ENCODE results near the gene SRGAP3. TPM values are rescaled to one million over a fixed set of nuclear protein-coding genes. Genes with fewer than 3 reads are reported as not detected.

Gene SRGAP3
- total RNA-seq, 2 experiments from 2014 or later: 1.2 to 1.3 TPM

DNA sequence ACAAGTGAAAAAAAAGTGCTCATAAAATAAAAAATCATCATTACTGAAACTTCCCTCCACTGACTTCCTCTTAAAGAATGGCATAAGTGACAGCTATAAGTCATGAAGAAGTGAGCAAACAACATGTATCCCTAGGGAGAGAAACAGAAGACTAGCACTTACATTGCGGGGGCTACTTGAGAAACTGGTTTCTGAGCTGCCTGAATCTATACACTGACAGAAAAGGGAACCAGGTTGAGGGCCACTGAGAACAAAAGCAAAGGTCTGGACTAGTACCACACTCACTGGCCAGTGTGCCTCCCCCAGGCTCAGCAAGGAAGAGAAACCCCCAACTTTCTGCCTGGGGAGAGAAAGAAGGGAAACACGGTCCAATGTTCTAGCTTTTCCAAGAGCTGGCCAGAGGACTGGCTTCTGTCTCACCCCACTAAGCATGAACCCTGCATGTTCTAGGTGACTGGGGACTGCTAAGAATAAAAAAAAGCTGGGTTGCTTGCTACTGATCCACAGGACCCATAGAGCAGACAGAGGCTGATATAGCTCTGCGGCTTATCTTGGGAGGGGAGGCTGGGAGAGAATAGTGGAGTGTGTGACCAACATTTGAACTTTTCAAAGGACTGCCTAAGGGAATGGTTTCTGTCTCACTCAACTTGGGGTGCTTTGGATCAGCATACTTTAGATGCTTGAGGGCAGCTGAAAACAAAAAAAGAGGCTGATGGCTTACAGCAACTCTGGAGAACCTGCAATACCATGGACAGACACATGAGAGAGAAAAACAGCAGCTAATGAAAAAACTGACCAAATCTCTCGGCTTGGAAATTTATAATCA is 294.3 kb downstream of the SRGAP3 start:
- peaks cover 46% of the 10 kb centered on the region for H3K36me3 Mint-ChIP-seq
- no peaks in the 10 kb centered on the region for H3K9me3 Mint-ChIP-seq
- H3K4me1 Mint-ChIP-seq: peaks cover 31% of the 10 kb centered on the region
- no peak for DNase-seq
- no peaks in the 10 kb centered on the region for H3K27me3 Mint-ChIP-seq
- H3K4me3 Mint-ChIP-seq: no peak overlapping the region
- H3K27ac Mint-ChIP-seq: peak overlapping the region; percentile 25

DNA sequence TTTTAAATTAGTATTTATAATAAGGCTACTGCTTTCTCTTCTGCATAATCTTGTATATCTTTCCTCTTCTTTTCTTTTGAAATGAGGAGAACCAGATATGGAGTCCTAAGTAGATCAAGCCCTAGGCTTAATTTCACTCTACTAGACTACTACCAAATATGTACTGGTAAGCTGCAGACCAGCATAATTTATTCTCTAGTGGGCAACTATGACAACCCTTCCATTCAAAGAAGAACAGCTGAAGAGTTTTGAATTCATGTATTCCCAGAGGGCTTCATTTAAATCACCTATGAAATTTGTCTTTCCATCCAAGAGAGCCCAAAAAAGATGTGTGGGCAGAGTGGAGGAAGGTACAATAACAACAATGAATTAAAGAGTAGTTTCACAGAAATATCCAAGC is 296.1 kb downstream of the SRGAP3 start:
- no peak overlapping the region for H3K4me3 Mint-ChIP-seq
- peaks cover 23% of the 10 kb centered on the region for H3K4me1 Mint-ChIP-seq
- H3K27me3 Mint-ChIP-seq: no peaks in the 10 kb centered on the region
- H3K9me3 Mint-ChIP-seq: no peaks in the 10 kb centered on the region
- peaks cover 31% of the 10 kb centered on the region for H3K36me3 Mint-ChIP-seq
- no peak for DNase-seq
- H3K27ac Mint-ChIP-seq: no peak overlapping the region

DNA sequence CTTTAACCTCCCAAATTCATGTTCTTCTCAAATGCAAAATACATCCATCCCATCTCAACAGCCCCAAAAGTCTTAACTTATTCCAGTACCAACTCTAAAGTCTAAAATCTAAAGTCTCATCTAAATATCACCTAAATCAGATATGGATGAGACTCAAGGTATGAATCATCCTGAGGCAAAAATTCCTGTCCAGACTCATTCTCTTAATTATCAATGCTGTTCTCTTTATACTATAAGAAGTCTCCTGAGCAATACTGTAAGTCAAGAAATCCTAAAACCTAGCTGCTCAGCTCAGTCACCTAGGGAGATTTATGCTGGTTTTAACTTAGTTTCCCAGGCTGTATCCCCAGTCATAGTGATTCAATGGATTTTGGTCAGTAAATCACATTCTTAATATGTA is 297.3 kb downstream of the SRGAP3 start:
- no peaks in the 10 kb centered on the region for H3K27me3 Mint-ChIP-seq
- no peak for DNase-seq
- H3K4me1 Mint-ChIP-seq: peaks cover 20% of the 10 kb centered on the region
- peaks cover 27% of the 10 kb centered on the region for H3K36me3 Mint-ChIP-seq
- H3K27ac Mint-ChIP-seq: no peak overlapping the region
- no peaks in the 10 kb centered on the region for H3K9me3 Mint-ChIP-seq
- no peak overlapping the region for H3K4me3 Mint-ChIP-seq

DNA sequence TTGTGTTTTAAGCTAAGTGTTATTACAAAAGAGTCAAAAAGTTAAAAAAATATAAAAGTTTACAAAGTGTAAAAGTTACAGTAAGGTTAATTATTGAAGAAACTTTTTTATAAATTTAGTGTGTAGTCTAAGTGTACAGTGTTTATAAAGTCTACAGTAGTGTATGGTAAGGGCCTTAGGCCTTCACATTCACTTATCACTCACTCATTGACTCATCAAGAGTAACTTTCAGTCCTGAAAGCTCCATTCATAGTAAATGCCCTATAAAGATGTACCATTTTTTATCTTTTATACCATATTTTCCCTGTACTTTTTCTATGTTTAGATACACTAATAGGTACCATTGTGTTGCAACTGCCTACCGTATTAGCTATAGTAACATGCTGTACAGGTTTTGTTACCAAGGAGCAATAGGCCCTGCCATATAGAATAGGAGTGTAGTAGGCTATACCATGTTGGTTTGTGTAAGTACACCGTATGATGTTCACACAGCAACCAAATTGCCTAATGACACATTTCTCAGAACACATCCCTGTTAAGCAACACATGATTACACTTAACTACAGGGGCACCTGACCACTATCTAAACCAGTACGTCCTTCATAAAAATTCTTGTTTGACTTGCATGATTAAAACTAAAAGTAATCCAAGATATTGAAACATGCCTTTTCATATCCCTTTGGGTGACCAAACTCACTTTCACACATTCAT is 303.4 kb downstream of the SRGAP3 start:
- no peak for DNase-seq
- Mint-ChIP-seq H3K27me3 (no peaks in the 10 kb centered on the region), H3K36me3 (peaks cover 40% of the 10 kb centered on the region), H3K27ac (no peak overlapping the region), H3K4me1 (no peaks in the 10 kb centered on the region), H3K4me3 (no peak overlapping the region), H3K9me3 (peaks cover 14% of the 10 kb centered on the region)

- H3K36me3 Mint-ChIP-seq: peaks cover 53% of the 10 kb centered on the region
- no peaks in the 10 kb centered on the region for H3K4me1 Mint-ChIP-seq
- H3K27ac Mint-ChIP-seq: no peak overlapping the region
- no peaks in the 10 kb centered on the region for H3K27me3 Mint-ChIP-seq
- H3K4me3 Mint-ChIP-seq: no peak overlapping the region
- H3K9me3 Mint-ChIP-seq: peaks cover 14% of the 10 kb centered on the region
- no peak for DNase-seq
Observed at GRCh38 chr3:8942746-8943488, 306.5 kb downstream of the SRGAP3 start.

DNA sequence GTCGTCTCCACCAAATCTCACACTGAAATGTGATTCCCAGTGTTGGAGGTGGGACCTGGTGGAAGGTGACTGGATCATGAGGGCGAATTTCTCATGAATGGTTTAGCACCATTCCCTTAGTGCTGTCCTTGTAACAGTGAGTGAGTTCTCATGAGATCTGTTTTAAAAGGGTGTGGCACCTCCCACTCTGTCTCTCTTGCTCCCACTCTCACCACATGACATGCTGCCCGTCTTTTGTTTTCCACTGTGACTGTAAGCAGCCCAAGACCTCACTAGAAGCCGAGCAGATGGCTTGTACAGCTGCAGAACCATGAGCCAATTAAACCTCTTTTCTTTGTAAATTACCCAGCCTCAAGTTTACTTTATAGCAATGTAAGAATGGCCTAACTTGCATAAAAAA is 307.3 kb downstream of the SRGAP3 start:
- Mint-ChIP-seq H3K4me3 (no peak overlapping the region), H3K36me3 (peaks cover 55% of the 10 kb centered on the region), H3K27ac (no peak overlapping the region)

DNA sequence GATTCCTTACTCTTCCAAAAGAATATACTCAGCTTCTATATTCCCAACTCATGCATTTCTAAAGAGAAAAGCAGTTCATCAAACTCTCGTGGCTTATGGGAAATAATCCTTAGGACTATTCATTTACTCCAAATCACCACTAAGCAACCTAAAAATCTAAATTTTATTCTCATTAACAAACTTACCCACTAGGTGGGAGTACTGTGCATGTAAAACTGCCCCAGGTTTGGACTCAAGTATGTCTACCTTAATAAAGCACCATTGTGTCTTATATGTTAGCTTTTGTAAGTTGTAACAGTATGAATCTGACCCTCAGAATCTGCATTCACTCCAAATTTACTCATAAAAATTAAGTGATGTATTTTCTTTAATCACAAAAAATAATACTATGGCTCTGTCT is 311.4 kb downstream of the SRGAP3 start:
- H3K27me3 Mint-ChIP-seq: no peaks in the 10 kb centered on the region
- peaks cover 50% of the 10 kb centered on the region for H3K36me3 Mint-ChIP-seq
- H3K4me1 Mint-ChIP-seq: no peaks in the 10 kb centered on the region
- H3K27ac Mint-ChIP-seq: no peak overlapping the region
- H3K4me3 Mint-ChIP-seq: no peak overlapping the region
- DNase-seq: no peak
- H3K9me3 Mint-ChIP-seq: peaks cover 1% of the 10 kb centered on the region

More for the DNA sequence above, 307.3 kb downstream of the SRGAP3 start:
- Mint-ChIP-seq H3K4me1 (no peaks in the 10 kb centered on the region), H3K27me3 (no peaks in the 10 kb centered on the region), H3K9me3 (peaks cover 14% of the 10 kb centered on the region)
- DNase-seq: no peak

DNA sequence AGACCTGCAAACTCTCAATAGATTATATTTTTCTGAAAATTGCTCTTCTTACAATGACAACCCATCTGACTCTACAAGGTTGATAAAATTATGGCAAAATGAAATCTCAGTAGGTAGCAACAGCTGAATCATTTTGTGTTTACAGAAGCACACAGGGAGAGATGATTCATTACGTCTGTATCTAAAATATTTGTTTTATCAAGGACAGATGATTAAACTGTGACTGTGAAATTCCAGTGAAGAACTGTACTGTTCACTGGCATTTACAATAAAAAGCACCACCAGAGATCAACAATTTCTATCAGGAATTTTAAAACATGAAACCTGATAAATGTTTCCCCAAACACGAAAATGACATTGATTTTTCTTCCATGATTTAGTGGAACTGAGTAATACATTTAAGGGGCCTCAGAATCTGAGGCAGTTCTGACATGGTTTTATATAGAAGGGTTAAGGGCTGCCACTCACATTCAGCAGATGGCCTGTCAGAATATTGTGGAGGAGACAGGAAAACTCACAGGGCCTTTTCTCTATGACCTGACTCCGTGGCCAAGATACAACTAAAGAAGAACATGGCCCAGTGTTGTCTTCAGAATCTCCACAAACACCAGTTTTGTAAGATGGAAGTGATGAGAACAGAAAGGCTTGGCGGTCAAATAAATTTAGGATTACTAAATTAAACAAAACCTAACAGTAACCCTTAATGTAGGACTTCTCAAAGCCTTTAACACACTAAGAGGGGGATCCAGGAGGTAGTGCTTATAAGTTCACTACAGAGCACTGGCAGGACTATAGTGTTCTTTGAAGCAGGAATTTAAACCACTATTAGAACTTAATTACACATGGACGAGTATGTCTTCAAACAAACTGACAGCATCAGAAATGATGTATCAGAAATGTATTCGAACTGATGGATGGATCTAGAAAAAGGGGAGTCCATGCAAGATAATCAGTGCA is 312.1 kb downstream of the SRGAP3 start:
- H3K4me3 Mint-ChIP-seq: no peak overlapping the region
- no peaks in the 10 kb centered on the region for H3K9me3 Mint-ChIP-seq
- H3K27me3 Mint-ChIP-seq: no peaks in the 10 kb centered on the region
- DNase-seq: no peak
- H3K27ac Mint-ChIP-seq: no peak overlapping the region
- peaks cover 43% of the 10 kb centered on the region for H3K36me3 Mint-ChIP-seq
- no peaks in the 10 kb centered on the region for H3K4me1 Mint-ChIP-seq

GRCh38 chr3:8932507-8932906 is 316.9 kb downstream of the SRGAP3 start:
- H3K4me1 Mint-ChIP-seq: no peaks in the 10 kb centered on the region
- no peaks in the 10 kb centered on the region for H3K9me3 Mint-ChIP-seq
- no peak for DNase-seq
- H3K4me3 Mint-ChIP-seq: no peak overlapping the region
- no peak overlapping the region for H3K27ac Mint-ChIP-seq
- H3K27me3 Mint-ChIP-seq: no peaks in the 10 kb centered on the region
- peaks cover 32% of the 10 kb centered on the region for H3K36me3 Mint-ChIP-seq

DNA sequence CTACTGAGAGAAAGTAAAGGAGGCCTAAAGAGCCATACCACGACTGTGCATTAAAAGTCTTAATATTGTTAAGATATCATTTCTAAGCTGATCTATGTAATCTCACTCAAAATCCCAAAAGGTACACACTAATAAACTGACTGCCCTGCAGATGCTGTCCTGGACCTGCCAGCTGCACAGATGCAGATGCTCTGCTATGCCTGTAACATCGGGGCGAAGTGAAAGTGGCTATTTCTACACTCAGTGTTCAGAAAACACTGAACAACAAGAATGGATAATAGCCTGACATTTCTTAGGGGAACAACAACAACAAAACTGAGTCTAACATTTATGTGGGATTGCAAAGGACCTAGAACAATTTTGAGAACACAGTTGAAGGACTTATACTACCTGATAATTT is 318.1 kb downstream of the SRGAP3 start:
- no peaks in the 10 kb centered on the region for H3K27me3 Mint-ChIP-seq
- H3K4me1 Mint-ChIP-seq: no peaks in the 10 kb centered on the region
- DNase-seq: no peak
- H3K27ac Mint-ChIP-seq: no peak overlapping the region
- H3K36me3 Mint-ChIP-seq: peaks cover 36% of the 10 kb centered on the region
- H3K4me3 Mint-ChIP-seq: no peak overlapping the region
- H3K9me3 Mint-ChIP-seq: no peaks in the 10 kb centered on the region

Other genes starting within 250 kb of the SRGAP3 start
- gene THUMPD3, start 113.4 kb upstream of the SRGAP3 start, total RNA-seq: 10 to 100 TPM; 62.5 to 63.8 TPM
- 100 to 1,000 TPM; 104 to 112 TPM for gene SETD5, start 148.0 kb upstream of the SRGAP3 start, total RNA-seq

Measured in activated naive CD8-positive, alpha-beta T cell treated with anti-CD3 and anti-CD28 coated beads for 36 hours (primary cell).